GM18907 (cell line): ENCODE data around the gene ARHGEF28.

Experiments used
- ATAC-seq: cut with Tn5 transposase; IDR thresholded peaks from one replicate; pipeline ENCODE4 v1.9.1; 2021; ENCODE audit warnings: mild to moderate bottlenecking, moderate library complexity; ENCODE audit not compliant: unreplicated experiment

The ARHGEF28 gene

DNA sequence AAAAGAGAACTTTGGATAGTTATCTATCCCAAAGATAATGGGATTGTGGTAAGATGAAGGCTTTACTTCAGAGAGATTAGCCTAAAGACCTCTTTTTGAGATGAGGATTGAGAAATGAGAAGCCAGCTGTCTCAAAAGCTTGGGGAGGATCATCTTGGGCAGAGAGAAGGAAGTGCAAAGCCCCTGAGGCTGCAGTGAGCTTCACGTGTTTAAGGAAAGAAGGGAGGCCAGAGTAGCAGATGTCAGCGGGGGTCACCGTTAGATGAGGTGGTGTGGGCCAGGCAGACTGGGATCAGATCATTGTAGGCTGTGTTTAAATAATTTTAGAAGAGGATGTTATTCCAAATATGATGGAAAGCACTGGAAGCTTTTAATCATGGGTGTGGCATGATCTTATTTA is 270.1 kb downstream of the ARHGEF28 start:
- no peak for ATAC-seq

DNA sequence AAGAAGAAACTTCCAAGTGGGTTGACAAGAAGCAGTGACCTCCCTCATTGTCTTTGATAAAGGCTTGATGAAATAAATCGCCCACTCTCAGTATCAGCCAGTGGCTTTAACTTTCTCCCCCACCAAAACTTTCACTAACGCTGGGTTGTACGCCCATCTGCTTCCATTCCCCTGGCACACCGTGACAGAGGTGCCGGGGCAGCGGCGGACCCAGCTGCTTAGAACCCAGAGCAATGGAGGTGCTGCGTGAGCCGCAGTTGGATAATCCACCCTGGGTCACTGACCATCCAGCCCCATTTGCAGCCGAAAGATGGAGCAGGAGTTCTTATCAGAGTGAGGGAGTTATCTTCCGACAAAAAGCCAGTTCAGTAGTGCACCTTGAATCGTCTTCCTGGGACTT is 270.7 kb downstream of the ARHGEF28 start:
- no peak for ATAC-seq

DNA sequence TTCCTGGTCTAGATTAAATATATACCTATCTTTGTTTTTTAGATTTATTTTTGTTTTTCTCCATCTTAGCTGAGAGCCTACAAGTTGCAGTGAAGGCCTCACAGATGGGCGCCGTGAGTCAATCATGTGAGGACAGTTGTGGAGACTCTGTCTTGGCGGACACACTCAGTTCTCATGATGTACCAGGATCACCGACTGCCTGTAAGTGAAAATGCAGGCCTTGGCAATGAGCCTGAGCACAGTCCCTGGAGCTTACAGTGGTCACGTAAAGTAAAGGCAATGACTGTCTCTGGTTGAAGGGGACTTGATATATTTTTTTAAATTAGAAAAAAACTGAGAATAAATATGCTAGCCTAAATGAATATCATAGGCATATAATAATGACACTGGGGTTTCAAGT is 271.9 kb downstream of the ARHGEF28 start:
- ATAC-seq = no peak

DNA sequence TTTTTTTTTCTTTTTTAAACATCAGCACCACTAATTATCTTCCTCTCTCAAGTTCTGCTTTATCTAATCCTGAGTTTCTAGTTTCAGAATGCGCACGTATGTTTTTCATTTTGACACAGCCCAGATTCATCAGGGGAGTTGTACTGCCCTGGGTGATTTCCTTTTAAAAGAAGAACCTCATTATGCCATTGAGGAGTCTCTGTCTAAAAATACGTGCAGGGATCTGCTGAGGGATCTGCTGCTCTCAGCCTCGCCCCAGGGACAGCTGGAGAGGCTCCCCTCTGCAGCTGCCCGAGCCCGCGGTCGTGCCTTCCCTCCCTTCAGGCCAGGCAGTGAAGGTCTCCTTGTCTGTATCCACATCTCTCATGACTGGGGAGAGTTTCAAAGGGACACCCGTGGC is 273.1 kb downstream of the ARHGEF28 start:
- peak; percentile 89 for ATAC-seq

DNA sequence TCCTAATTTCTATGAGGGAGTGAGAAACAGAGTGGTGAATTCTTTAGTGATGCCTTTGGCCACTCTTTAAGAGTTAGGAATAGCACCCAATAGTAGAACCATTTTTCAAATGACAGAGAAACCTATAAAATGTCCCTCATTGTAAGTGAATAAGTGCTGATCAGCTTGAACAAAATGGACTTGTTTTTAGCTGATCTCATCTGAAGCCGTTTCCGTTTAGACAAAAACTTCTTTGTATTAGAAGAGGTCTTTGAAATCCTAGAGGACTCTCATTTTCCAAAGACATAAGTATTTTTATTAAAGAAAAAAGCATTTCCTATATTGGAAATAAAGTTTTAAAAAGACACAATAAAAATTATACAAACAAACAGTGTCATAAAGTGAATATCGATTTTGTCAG is 273.9 kb downstream of the ARHGEF28 start:
- no peak for ATAC-seq

DNA sequence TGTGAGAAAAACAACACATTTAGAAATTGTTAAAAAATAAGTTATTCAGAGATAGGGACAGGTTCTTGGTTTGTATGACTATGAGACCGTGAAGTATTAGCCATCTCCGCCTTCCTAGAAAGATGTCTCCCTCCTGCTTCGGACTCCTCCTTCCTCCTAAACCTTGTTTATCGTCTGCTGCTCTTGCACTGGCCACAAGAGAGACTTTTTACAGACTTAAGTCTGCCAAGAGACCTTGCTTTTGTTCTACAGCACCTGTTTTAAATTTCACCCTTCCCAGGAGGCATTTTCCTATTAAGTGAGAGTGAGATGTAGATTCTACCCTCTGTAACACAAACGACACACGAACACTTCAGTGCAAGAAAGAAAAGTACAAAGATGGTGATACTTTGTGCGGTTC is 274.6 kb downstream of the ARHGEF28 start:
- ATAC-seq = no peak

DNA sequence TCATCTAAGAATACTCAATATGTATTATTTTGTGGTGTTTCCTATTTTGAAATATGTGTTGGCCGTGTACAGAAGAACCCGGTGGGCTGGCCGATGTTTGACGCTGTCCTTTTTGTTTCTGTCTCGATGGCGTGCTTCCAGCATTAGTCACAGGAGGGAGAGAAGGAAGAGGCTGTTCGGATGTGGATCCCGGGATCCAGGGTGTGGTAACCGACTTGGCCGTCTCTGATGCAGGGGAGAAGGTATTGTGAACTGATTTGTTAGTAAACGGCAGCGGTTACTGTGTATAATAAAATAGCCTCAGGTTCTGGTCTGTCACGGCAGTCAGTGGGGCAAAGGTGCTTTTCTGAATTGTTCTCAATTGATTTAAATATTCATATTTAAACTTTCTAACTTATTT is 275.0 kb downstream of the ARHGEF28 start:
- ATAC-seq = no peak

DNA sequence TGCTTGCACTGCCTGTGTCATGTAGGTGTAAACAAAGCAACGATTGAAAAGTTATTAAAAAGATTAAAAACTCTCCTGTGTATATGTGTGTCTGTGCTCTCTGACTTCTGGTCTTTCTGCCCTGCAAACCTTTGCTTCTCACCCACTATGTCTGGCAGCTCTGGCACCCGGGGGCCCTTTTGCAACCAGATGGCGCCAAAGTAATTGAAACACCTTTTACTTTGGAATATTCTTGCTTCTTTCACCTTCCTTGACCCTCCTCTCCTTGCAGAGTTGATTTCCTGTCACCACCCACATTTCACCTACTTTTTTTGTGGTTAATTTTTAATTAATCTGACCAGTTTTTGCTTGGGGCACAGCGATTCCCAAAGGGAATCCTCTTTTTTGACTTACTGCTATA is 275.5 kb downstream of the ARHGEF28 start:
- ATAC-seq = no peak

DNA sequence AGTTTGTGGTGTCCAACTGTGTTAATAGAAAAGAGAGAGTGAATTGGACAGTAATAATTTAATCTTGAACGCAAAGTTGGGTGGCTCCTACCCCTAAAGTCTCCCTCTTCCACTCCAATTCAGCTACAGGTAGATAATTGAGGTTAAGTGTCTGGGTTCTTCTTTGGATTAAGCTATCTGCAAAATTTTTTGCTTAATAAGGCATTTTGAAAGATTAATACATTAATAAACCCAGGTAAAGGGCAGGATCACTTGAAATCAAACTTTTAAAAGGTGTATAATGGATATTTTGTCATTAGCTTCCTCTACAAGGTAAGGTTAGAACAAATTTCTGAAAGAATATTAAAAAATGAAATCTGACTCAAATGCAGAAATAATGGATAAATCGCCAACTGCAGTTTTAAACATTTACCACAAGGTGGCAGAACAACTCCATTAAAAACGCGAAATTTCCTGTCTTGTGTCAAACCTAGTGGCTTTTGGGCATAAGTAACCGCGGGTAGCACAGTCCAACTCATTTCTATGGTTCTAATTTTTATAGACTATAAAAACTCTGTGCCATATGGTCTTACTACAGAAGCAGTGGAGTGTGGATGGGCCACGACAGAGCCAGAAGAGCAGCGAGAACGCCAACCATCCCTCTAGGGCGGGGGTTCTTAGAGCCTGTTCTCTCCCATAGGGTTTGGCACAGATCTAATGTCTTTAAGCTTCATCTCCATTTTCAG is 276.5 kb downstream of the ARHGEF28 start:
- ATAC-seq = no peak

DNA sequence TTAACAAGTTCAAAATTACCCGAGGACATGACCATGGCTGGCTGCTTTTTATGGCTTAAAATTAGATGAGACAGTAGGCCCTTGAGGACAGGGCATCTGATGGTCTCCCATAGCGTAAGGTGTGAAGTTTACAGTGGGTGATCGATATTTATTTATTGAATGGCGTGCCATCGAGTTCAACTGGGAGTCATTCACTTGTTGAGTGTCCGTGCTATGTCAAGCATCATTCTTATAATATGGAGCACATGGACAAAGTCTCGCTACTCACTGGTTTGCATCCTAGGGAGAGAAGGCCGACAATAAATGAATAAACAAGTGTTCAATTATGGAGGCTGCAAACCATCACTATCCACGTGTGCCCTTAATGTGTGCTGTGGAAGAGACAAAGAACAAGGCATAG is 277.2 kb downstream of the ARHGEF28 start:
- no peak for ATAC-seq

DNA sequence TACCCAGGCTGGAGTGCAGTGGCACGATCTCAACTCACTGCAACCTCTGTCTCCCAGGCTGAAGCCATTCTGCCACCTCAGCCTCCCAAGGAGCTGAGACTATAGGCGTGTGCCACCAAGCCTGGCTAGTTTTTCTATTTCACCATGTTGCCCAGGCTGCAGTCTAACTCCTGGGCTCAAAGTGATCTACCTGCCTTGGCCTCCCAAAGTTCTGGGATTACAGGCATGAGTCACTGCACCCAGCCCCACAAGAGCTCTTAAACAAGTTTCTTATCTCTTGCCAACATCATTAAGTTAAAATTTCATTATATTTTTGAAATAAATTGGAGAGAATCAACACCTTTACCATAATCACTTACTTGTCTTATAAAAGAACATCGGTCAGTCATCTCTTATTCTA is 280.3 kb downstream of the ARHGEF28 start:
- no peak for ATAC-seq

DNA sequence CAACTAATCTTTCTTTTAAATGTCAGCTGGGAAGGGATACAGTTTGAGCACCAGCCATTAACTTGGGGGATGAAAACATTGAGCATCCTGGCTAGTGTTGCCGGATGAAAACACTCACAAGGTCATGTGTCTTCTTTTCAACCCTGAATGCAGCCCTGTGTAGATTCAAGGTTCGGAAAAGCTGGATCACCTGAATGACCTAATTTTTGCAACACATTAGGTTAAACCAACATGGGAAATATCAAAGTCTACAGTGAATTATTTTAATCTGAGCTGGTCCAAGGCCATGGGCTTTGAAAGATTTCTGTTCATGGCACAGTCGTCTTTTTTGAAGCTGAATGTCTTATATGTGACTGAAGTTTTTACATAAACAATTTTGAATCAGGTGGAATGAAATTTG is 281.2 kb downstream of the ARHGEF28 start:
- ATAC-seq = no peak

DNA sequence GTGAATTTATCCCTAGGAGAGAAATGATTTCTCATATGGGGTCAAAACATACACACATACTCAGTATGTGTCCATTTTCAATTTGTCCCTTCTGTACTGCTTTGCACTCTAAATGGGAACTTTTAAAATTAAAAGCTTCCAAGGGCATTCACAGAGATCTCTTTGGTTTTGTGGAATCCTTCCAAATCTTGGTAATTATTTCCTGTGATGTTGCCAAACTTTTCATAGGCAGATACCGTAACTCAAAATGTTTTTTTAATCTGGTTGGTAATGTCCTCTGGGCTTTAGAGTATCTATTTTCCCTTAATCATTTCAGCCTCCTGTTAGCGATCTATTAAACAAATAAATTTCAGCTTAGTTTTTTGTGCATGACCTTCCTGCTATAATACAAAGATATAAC is 282.4 kb downstream of the ARHGEF28 start:
- ATAC-seq = no peak

DNA sequence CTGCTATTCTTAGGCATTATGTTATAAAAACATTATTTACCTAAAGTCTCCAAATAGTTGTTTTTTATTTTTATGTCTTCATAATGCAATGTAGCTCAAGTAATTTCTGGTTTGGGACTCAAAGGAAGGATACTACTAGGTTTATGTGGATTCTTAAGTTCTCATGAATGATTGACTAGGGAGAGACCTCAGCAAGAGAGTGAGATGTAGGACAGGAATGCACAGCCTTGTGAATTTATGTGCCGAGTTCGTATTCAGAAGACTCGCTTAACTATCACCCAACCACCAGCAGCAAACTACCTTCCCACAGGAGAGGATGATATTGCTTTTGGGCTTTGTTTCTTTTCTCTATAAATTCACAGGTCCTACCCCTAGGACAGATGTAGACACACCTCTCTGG is 282.9 kb downstream of the ARHGEF28 start:
- ATAC-seq = no peak

DNA sequence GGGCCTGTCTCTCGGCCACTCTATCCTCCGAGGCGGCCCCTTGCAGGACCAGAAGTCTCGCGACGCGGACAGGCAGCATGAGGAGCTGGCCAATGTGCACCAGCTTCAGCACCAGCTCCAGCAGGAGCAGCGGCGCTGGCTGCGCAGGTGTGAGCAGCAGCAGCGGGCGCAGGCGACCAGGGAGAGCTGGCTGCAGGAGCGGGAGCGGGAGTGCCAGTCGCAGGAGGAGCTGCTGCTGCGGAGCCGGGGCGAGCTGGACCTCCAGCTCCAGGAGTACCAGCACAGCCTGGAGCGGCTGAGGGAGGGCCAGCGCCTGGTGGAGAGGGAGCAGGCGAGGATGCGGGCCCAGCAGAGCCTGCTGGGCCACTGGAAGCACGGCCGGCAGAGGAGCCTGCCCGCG is 283.5 kb downstream of the ARHGEF28 start:
- no peak for ATAC-seq

DNA sequence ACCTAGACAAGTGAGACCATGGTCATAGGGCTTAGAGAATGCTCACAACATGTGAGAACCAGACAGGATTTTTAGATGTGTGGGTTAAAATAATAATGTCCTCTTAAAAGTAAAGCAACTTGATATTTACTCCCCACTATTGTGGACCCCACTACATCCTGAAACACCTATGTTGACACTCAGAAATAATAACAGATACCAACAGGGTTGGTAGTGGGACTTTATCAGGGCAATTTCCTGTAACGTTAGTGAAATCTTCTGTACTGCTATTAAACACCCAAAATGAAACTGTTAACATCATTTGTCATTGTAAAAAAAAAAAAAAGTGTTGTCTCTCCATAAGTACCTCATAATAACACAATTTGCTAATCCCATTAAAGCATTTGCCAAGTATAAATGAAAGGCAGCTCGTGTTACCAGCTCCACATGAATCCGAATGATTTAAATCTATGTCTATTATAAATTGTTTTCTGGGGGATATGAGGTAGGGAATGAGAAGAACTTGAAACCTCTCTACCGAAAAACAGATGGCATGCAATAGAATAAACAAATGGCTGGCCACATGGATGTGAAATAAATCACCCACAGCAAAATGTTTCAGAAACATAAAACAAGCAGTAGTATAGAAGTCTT is 285.9 kb downstream of the ARHGEF28 start:
- no peak for ATAC-seq

DNA sequence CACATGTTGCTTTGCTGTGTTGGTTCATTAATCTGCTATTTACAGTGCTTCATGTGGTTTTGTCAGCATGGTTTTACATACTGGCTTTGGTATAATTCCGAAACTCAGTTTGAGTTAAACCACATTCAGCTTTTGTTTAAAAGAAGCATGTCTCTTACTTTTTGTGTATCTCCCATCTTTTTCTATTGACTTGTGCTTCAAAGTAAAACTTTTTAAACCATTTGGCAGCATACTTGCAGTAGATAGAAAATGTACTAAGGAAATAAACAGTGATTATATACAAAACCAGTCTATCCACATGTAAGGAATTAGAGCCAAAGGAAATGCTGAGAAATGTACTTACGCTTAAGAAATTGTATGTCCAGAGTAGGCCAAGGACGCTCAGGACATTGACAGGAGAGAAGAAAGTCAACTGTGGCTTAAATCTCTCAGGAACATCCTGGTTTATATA is 286.9 kb downstream of the ARHGEF28 start:
- no peak for ATAC-seq

DNA sequence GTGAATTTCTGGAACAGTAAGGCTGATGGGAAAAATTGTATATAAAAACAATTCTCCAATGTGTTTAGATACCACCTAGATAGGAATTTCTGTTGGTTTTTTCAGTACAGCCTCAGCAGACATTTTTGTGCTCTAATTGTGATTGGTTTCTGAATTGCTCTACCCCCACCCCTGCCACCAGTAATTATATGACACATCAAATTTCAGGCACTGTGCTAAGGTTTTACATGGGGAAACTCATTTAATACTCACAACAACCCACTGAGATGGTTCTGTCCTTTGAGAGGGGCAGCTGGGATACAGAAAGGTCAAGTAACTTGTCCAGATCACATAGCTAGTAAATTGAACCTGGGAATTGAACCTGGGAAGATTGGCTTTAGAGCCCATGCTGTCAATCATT is 288.0 kb downstream of the ARHGEF28 start:
- ATAC-seq = no peak

DNA sequence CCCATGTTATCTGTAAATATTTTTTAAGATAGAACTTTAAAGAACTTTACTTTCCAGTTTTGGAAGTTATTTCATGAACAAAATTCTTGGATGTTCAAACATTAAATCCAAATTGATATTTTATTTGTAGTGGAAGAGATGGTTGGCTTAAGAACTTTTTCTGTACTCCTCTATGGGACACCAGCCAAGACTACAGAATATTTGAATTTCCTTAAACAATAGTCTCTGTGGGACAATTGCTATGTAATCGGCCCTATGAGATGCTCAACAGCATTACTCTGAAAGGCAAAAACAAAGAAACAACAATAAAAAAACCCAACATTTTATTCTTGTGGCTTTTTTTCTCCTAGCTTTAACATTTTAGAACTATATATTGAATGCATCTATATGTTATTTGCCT is 289.3 kb downstream of the ARHGEF28 start:
- no peak for ATAC-seq

DNA sequence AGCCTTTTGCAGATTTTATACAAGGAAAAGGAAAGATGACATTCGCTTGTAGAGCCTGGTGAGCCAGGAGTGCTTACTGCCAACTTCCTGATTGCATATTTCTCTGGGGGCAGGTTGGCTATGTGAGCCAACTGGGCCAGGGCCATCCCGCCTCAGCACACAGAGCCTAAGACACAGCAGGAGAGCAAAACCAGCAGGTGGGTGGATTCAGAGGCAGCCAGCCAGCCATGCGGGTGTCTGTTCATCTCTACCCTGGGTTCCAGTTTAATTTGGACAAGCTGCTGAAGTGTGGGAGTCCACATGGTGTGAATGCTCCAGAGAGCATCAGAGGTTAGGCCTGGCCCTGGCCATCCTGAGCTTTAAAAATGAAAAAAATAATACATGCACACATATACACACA is 291.4 kb downstream of the ARHGEF28 start:
- no peak for ATAC-seq

DNA sequence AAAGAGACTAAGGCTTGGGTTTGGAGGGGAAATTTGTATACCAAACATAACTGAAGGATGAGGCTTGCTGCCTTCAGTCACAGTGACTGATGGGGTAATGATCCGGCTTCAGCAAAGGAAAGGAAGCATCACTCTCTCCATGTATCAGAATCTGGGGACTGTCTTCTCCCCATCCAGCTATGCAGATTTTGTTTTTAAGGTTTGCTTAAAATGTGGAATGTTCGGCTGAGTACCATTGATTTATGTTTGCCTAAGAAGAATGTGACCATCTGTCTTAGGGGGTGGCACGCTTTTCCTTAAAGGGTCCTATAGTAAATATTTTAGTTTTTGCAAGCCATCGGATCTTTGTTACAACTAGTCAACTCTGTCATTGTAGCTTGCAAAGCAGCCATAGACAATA is 291.9 kb downstream of the ARHGEF28 start:
- ATAC-seq = no peak

DNA sequence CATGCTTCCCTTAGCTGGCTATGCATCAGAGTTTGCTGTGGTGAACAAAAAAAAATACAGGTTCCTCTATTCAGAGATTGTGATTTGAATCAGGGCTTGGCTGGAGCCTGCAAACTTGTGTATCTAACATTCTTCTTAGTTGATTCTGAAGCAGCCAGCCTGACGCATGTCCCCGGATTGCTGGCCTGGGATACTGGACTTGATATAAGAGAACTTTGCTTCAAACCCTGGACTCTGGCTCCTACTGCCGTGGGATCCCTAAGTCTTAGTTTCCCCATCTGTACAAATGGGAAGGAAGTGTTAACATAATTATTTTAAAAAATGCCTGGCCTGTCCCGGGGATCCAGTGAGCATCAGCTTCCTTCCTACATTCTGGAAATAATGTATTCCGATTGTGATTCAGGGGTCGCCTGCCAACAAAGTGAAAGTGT is 292.8 kb downstream of the ARHGEF28 start:
- no peak for ATAC-seq

DNA sequence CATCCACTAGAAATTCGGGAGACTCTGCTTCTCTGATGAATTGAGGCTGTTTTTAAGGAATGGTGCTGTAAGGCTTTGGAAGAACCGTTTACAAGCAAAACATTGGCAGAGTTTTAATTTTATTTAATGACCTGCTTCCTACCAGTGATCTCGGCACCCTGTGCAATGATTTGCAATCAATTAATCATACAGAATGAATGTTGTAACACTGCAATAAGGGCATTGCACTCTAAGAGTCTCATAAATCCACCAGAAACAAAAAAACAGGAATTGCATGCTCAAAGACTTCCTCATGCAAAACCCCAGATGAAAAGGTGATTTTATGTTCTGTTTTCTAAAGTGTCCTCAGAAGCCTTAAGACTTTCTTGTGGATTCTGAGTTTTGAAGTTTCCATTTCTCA is 295.7 kb downstream of the ARHGEF28 start:
- no peak for ATAC-seq
